Activated CD4-positive, alpha-beta T cell treated with anti-CD3 and anti-CD28 coated beads, Interleukin-2, amount 50 U/mL, for 1 hour (primary cell): ENCODE measurements around the gene SCUBE2.

ENCODE experiments used
- DNase-seq: peaks from one replicate; pipeline ENCODE4 v3.0.0-alpha.2; 2020

Gene SCUBE2

DNA sequence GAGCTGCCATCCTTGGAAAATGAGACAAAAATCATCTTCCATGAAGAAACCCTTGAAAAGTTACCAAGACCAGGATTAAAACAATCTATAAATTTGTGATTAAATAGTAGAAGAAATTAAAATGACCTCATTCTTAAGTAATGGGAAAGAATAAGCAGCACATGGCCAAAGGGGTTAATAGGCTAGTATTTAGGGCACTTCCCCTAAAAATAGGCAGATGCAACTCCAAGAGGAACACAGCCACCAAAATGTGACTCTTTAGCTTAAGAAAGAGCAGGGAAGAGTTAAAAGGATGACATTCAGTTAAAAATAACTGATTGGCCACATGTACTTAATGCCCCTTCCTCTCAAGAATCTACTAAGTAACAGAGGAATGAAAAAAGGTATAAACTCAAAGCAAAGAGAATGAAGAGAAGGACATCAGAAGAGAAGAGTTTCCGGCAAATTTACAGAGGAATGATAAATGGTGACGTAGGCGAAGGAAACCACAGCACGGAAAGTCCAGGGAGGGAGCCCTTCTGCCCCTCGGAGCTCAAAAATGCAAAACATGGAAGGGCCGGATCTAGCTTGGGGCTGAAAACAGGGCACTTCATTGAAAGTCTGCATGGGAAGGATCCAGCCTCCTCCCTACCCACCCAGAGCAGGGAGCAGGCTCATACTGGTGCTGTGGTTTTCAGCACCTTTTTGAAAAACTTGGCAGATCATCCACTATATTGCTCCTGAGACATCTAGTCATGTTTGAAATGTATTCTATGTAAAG, 17.8 kb downstream of the SCUBE2 start:
- no peak for DNase-seq

GRCh38 chr11:9072626-9073176, 18.7 kb downstream of the SCUBE2 start:
- no peak for DNase-seq

- DNase-seq: no peak
These were observed 19.7 kb downstream of the SCUBE2 start for GRCh38 chr11:9071692-9072091.

DNA sequence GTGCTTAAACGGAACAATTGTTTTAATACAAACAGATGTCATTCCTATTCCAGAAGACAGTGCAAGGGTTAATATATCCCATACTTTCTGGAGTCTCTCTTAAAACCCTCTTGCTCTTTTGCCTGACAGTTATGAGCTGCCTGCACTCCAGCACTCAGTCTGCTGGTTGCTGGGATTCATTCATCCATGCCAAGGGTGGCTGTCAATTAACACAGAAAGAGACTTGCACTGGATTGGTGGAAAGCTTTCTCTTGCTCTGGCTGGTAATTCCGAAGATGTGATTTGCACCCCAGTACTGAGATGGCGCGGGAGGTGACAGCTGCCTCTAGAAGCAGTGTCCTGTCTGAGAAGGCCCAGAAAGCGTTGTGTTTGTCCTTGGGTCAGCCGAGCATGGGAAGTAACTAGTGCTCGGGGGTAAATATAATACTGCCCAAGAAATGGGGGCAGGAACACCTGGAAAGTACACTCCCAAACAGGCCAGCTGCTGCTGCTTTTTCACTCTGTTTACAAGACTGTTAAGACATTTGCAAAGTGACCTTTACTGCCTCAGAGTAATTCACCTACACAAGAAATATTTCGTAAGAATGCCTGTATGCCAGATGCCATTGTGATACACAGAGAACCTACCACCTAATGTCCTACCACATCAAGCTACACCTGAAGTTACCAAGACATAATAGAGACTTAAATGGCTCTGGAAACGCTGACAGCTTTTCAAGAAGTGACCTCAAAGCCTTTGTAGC, 20.5 kb downstream of the SCUBE2 start:
- no peak for DNase-seq

DNA sequence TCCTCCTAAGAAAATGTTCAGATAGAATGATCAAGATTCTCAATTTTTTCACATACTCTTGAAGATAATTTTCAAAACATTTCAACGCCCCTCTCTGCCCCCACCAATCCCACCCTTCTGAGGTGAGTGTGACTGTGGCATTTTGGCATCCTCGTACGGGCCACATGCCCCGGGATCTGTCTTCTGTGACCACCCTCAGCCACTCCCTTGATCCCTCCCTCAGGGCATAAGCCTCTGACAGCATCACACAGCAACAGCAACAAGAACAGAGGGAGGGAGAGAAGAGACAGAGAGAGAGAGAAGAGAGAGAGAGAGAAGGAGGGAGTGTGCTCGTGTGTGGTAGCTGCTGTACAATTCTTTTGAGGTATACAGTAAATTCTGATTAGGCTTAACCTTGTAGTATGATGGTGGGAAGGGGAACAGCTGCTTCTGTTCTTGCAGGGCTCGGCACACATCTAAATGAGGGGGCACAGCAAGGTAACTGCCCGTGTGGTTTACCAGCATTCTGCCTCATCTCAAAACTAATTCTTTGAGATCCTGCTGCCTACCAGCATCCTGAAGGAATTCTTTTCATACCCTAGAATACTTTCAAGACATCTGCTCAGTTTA, 21.4 kb downstream of the SCUBE2 start:
- no peak for DNase-seq

DNA sequence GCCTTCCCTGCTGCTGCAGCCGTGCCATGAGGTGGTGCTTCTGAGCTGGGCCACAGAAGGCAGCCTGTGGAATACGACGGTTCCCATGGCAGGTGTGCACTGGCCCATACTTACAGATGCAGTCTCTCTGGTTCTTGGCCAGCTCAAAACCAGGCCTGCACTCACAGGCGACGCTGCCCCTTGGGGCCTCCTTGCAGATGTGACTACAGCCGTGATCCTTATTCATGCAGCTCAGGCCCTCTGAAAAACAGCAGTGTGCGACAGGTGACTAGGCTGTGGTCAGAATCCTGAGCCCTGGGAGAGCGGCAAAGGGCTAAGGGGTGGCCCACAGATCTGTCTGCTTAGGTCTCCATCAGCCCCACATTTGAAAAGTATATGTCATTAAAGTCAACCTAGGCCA, 22.1 kb downstream of the SCUBE2 start:
- no peak for DNase-seq

GRCh38 chr11:9066433-9066925, 24.9 kb downstream of the SCUBE2 start:
- DNase-seq: no peak

GRCh38 chr11:9065607-9066432, 25.6 kb downstream of the SCUBE2 start:
- no peak for DNase-seq

DNA sequence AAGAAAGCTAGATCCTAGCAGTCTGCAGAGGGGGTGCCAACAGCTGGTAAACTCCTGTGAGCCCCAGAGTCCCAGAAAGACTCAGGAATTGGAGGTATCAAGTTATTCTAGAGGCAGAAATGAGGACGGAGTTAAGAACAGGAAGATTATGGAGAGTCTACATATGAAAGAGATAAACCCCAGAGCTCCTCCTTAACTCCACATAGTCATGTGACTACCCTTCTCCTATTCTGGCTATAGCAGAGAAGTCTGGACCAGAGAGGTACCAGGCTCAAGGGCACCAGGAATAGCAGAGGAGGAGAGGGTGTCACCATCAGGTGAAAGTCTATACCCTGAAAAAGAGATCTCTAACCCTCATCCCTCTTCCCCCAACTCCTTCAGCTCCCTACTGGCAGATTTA, 29.6 kb downstream of the SCUBE2 start:
- DNase-seq: no peak

GRCh38 chr11:9060700-9061111, 30.7 kb downstream of the SCUBE2 start:
- no peak for DNase-seq

GRCh38 chr11:9059406-9059805, 32.0 kb downstream of the SCUBE2 start:
- DNase-seq: no peak

DNA sequence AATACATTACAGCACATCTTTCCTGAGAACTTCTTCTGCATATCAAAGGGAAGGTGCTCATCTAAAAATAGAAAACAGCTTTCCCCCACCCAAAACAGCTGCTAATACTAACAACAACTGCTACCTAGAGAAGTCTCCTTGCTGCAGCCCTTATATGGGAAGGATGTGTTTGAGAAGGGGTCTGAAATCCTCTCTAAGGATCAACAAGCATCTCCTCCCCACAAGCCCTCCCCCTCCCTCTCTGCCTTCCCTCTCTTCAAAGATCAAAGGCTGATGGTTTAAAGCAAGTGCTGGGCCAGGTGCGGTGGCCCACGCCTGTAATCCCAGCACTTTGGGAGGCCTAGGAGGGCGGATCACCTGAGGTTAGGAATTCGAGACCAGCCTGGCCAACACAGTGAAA, 33.5 kb downstream of the SCUBE2 start:
- DNase-seq: no peak

- DNase-seq: no peak
These were observed 34.4 kb downstream of the SCUBE2 start for GRCh38 chr11:9057007-9057406.

GRCh38 chr11:9056467-9056866, 34.9 kb downstream of the SCUBE2 start:
- no peak for DNase-seq

- DNase-seq: no peak
These were observed 37.9 kb downstream of the SCUBE2 start for GRCh38 chr11:9053316-9054035.

- DNase-seq: no peak
These were observed 39.1 kb downstream of the SCUBE2 start for GRCh38 chr11:9052316-9052715.

GRCh38 chr11:9049959-9050358, 41.4 kb downstream of the SCUBE2 start:
- no peak for DNase-seq

GRCh38 chr11:9047964-9048523, 43.4 kb downstream of the SCUBE2 start:
- DNase-seq: no peak

GRCh38 chr11:9046481-9046880, 44.9 kb downstream of the SCUBE2 start:
- no peak for DNase-seq

DNA sequence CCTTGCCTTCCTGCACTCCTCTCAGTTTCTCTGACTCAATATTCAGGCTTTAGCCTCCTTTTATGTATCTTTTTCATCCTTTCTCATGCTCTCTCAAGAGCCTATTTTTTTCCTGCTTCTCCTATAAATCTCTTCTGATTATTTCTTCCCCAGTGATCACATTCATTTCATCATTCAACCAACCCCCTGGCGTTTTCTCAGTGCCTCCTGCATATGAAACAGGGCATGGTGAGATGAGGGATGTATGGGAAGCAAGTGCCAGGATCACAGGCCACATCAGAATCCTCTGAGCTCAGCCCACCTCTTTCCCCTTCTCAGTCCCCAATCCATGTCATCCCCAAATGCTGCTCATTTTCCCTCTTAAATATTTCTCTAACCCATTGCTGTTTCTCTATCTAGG, 48.9 kb downstream of the SCUBE2 start:
- no peak for DNase-seq

- no peak for DNase-seq
These were observed 49.7 kb downstream of the SCUBE2 start for GRCh38 chr11:9041747-9042146.

GRCh38 chr11:9040410-9040809, 51.0 kb downstream of the SCUBE2 start:
- no peak for DNase-seq
